ENCODE measurements around the gene COQ10B.

- TF ChIP-seq ARNTL (CRISPR knock-in tag; IDR thresholded peaks at IDR 0.05; ENCODE audit: borderline replicate concordance, low read depth) (no peak), GLIS3 (CRISPR knock-in tag; IDR thresholded peaks at IDR 0.05) (no peak), OSR1 (CRISPR knock-in tag; IDR thresholded peaks at IDR 0.05) (no peak), PATZ1 (CRISPR knock-in tag; IDR thresholded peaks at IDR 0.05; ENCODE audit: borderline replicate concordance) (no peak), ESRRG (CRISPR knock-in tag; IDR thresholded peaks at IDR 0.05) (no peak), ZFP30 (CRISPR knock-in tag; IDR thresholded peaks at IDR 0.05) (no peak)
Measured at GRCh38 chr2:197515315-197515738, 62.0 kb downstream of the COQ10B start.
